ENCODE results near the gene RASL11A. TPM values are rescaled to one million over a fixed set of nuclear protein-coding genes. Genes with fewer than 3 reads are reported as not detected.

The RASL11A gene
- total RNA-seq, 2 donors from 2014 or later = 0.95 to 1.1 TPM

- no peak overlapping the region for H3K4me3 Mint-ChIP-seq
Observed at GRCh38 chr13:27300941-27301586, 30.4 kb downstream of the RASL11A start.

GRCh38 chr13:27302643-27303262, 32.1 kb downstream of the RASL11A start:
- TF ChIP-seq CTCF (conservative IDR thresholded peaks at IDR 0.05) = no peak
- no peak overlapping the region for H3K27ac Mint-ChIP-seq
- 71 to 100% methylated on average over 1 to 4 of the region's 4 CpGs for WGBS, 2 experiments (ENCODE audit: insufficient coverage in 1 of 2, insufficient read length in 1 of 2)
- no peaks in the 10 kb centered on the region for H3K9me3 ChIP-seq (ENCODE audit: control insufficient read depth, low read length)
- H3K4me3 ChIP-seq (ENCODE audit: low read length) = no peak overlapping the region
- no peaks in the 10 kb centered on the region for H3K27me3 Mint-ChIP-seq (ENCODE audit: insufficient read depth)
- H3K4me3 Mint-ChIP-seq = no peak overlapping the region
- no peak overlapping the region for H3K27ac ChIP-seq (ENCODE audit: low read depth, low read length)
- H3K9me3 Mint-ChIP-seq = peaks cover 7% of the 10 kb centered on the region
- DNase-seq = no peak
- H3K36me3 ChIP-seq (ENCODE audit: control insufficient read depth, insufficient read depth, low read length) = no peaks in the 10 kb centered on the region
- no peaks in the 10 kb centered on the region for H3K4me1 ChIP-seq (ENCODE audit: control insufficient read depth, insufficient read depth, low read length)
- H3K36me3 Mint-ChIP-seq (ENCODE audit: low read depth) = no peaks in the 10 kb centered on the region
- H3K9ac ChIP-seq (ENCODE audit: extremely low read depth, low read length, poor library complexity, severe bottlenecking) = no peak overlapping the region
- no peaks in the 10 kb centered on the region for H3K27me3 ChIP-seq (ENCODE audit: control insufficient read depth, insufficient read depth, low read length, poor library complexity, severe bottlenecking)
- no peaks in the 10 kb centered on the region for H3K4me1 Mint-ChIP-seq

More at GRCh38 chr13:27300941-27301586, 30.4 kb downstream of the RASL11A start:
- peaks cover 7% of the 10 kb centered on the region for H3K9me3 Mint-ChIP-seq
- Histone ChIP-seq H3K9ac (ENCODE audit: extremely low read depth, low read length, poor library complexity, severe bottlenecking) (no peak overlapping the region), H3K36me3 (ENCODE audit: control insufficient read depth, insufficient read depth, low read length) (no peaks in the 10 kb centered on the region), H3K4me1 (ENCODE audit: control insufficient read depth, insufficient read depth, low read length) (no peaks in the 10 kb centered on the region), H3K27ac (ENCODE audit: low read depth, low read length) (no peak overlapping the region), H3K27me3 (ENCODE audit: control insufficient read depth, insufficient read depth, low read length, poor library complexity, severe bottlenecking) (no peaks in the 10 kb centered on the region), H3K4me3 (ENCODE audit: low read length) (no peak overlapping the region), H3K9me3 (ENCODE audit: control insufficient read depth, low read length) (no peaks in the 10 kb centered on the region)
- 97 to 100% methylated on average over 2 to 6 of the region's 6 CpGs for WGBS, 2 experiments (ENCODE audit: insufficient coverage in 1 of 2, insufficient read length in 1 of 2)
- no peaks in the 10 kb centered on the region for H3K27me3 Mint-ChIP-seq (ENCODE audit: insufficient read depth)
- H3K27ac Mint-ChIP-seq = no peak overlapping the region
- H3K36me3 Mint-ChIP-seq (ENCODE audit: low read depth) = no peaks in the 10 kb centered on the region
- no peak for TF ChIP-seq CTCF (conservative IDR thresholded peaks at IDR 0.05)
- no peaks in the 10 kb centered on the region for H3K4me1 Mint-ChIP-seq
- no peak for DNase-seq

- H3K27me3 Mint-ChIP-seq (ENCODE audit: insufficient read depth) = no peaks in the 10 kb centered on the region
- no peak overlapping the region for H3K4me3 Mint-ChIP-seq
- H3K36me3 Mint-ChIP-seq (ENCODE audit: low read depth) = no peaks in the 10 kb centered on the region
- peaks cover 7% of the 10 kb centered on the region for H3K9me3 Mint-ChIP-seq
- no peaks in the 10 kb centered on the region for H3K4me1 Mint-ChIP-seq
- no peak for DNase-seq
- TF ChIP-seq CTCF (conservative IDR thresholded peaks at IDR 0.05) = no peak
- Histone ChIP-seq H3K4me1 (ENCODE audit: control insufficient read depth, insufficient read depth, low read length) (no peaks in the 10 kb centered on the region), H3K9ac (ENCODE audit: extremely low read depth, low read length, poor library complexity, severe bottlenecking) (no peak overlapping the region), H3K36me3 (ENCODE audit: control insufficient read depth, insufficient read depth, low read length) (no peaks in the 10 kb centered on the region), H3K4me3 (ENCODE audit: low read length) (no peak overlapping the region), H3K27me3 (ENCODE audit: control insufficient read depth, insufficient read depth, low read length, poor library complexity, severe bottlenecking) (no peaks in the 10 kb centered on the region), H3K9me3 (ENCODE audit: control insufficient read depth, low read length) (no peaks in the 10 kb centered on the region), H3K27ac (ENCODE audit: low read depth, low read length) (no peak overlapping the region)
- whole genome bisulfite sequencing, 2 experiments (ENCODE audit: insufficient coverage in 1 of 2, insufficient read length in 1 of 2) = 89 to 90% methylated on average over 2 to 4 of the region's 4 CpGs
- no peak overlapping the region for H3K27ac Mint-ChIP-seq
Observed at GRCh38 chr13:27304099-27304498, 33.5 kb downstream of the RASL11A start.

All from endodermal cell (in vitro differentiated cells).